Nephron (organoid): ENCODE results near the gene EMCN.
"Not testable (repeated sequence)": the region's sequence is repeated elsewhere in the genome, so short reads cannot be mapped to it uniquely, and the experiment has no call there.

Source experiments
- H3K27ac Mint-ChIP-seq, 3 experiments: 2 replicates each; pipeline ENCODE4 v1.8.0; 2020; ENCODE audit warnings: mixed read lengths in 3 of 3, mild to moderate bottlenecking in 2 of 3, moderate library complexity in 1 of 3
- H3K27me3 Mint-ChIP-seq: 2 replicates; pipeline ENCODE4 v1.8.0; 2021; ENCODE audit warnings: low read depth, mild to moderate bottlenecking, moderate library complexity, mixed read lengths
- H3K36me3 Mint-ChIP-seq: 2 replicates; pipeline ENCODE4 v1.8.0; 2020; ENCODE audit warnings: low read depth, mixed read lengths
- H3K4me1 Mint-ChIP-seq: 2 replicates; pipeline ENCODE4 v1.8.0; 2020; ENCODE audit warnings: mixed read lengths
- H3K4me3 Mint-ChIP-seq, 3 experiments: 2 replicates each; pipeline ENCODE4 v1.8.0; 2020; ENCODE audit warnings: mild to moderate bottlenecking in 3 of 3, mixed read lengths in 3 of 3, moderate library complexity in 2 of 3
- H3K9me3 Mint-ChIP-seq: 2 replicates; pipeline ENCODE4 v1.8.0; 2020; ENCODE audit warnings: mixed read lengths
- TF ChIP-seq, protein P1 (sequence below), 3 experiments: fragments of 200-600 bp; sonication (generic); IDR thresholded peaks; one replicate each; pipeline ENCODE4 v1.5.0; 2021; ENCODE audit warnings: antibody characterized with exemption in 3 of 3; ENCODE audit not compliant: unreplicated experiment in 3 of 3

Gene EMCN

DNA sequence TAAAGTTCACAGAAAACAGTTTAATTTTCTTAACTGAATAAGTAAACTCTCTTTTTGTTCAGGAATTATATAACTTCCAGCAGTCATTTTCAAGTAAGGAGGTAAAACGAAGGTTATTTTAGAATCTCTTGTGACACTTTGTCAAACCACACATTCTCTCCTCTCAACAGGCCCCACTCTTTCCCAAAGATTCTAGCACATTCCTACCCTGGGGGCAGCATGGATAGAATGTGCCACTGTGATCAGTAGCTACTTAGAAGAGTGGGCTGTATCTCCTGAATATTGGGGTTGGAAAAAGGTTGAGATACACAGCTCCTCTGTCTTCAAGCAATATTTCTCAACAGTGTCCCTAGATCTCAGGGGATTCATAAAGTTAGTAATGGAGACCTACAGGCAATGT lies 157.6 kb downstream of the EMCN start:
- H3K4me1 Mint-ChIP-seq = no peaks in the 10 kb centered on the region
- H3K27me3 Mint-ChIP-seq = no peaks in the 10 kb centered on the region
- TF ChIP-seq, protein P1, sequence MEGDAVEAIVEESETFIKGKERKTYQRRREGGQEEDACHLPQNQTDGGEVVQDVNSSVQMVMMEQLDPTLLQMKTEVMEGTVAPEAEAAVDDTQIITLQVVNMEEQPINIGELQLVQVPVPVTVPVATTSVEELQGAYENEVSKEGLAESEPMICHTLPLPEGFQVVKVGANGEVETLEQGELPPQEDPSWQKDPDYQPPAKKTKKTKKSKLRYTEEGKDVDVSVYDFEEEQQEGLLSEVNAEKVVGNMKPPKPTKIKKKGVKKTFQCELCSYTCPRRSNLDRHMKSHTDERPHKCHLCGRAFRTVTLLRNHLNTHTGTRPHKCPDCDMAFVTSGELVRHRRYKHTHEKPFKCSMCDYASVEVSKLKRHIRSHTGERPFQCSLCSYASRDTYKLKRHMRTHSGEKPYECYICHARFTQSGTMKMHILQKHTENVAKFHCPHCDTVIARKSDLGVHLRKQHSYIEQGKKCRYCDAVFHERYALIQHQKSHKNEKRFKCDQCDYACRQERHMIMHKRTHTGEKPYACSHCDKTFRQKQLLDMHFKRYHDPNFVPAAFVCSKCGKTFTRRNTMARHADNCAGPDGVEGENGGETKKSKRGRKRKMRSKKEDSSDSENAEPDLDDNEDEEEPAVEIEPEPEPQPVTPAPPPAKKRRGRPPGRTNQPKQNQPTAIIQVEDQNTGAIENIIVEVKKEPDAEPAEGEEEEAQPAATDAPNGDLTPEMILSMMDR (IDR thresholded peaks at IDR 0.05; ENCODE audit: unreplicated experiment in 3 of 3) = no peak
- no peaks in the 10 kb centered on the region for H3K36me3 Mint-ChIP-seq
- H3K4me3 Mint-ChIP-seq = no peak overlapping the region
- no peak overlapping the region for H3K27ac Mint-ChIP-seq
- peaks cover 16% of the 10 kb centered on the region for H3K9me3 Mint-ChIP-seq

DNA sequence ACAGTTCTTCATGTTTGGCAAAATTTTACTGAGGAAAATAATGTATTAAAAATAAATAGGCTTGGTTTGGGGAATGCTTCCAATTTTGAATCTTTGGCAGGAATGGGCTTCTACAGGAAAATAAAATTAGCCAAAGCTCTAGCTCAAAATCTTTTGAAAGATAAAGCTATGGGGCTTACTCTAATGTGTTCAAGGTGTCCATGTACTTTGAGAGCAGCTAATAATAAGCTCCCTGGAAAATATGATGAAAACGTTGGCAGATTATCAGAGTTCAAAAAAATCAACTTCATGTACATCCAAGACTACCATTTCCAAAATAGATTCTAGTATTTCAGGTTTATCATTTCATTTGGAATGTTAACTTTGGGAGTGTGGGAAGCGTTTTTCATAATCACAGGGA lies 158.4 kb downstream of the EMCN start:
- H3K36me3 Mint-ChIP-seq = no peaks in the 10 kb centered on the region
- peaks cover 16% of the 10 kb centered on the region for H3K9me3 Mint-ChIP-seq

DNA sequence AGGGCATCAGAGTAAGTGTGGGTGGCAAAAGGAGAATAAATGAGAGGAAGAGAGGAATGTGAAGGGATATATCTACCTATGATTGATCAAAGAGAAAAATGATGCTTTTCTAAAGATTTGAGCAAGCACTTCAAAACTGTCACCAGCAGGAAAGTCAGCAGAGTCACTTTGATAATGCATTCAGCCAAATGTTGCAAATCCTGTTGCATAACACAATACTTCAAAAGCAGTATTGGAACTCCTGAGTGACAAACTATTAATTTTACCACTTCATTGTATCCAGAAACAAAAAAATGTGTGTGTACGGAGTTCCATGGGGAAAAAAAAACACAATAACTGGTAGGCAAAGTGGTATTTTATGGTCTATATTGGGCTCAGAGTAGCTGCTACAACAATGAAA lies 160.3 kb downstream of the EMCN start:
- Mint-ChIP-seq H3K4me1 (no peaks in the 10 kb centered on the region), H3K36me3 (no peaks in the 10 kb centered on the region), H3K9me3 (peaks cover 16% of the 10 kb centered on the region), H3K4me3 (no peak overlapping the region), H3K27me3 (no peaks in the 10 kb centered on the region), H3K27ac (no peak overlapping the region)
- TF ChIP-seq, protein P1 (IDR thresholded peaks at IDR 0.05; ENCODE audit: unreplicated experiment in 3 of 3) = no peak

More for the DNA sequence above, 158.4 kb downstream of the EMCN start:
- Mint-ChIP-seq H3K4me1 (no peaks in the 10 kb centered on the region), H3K27me3 (no peaks in the 10 kb centered on the region), H3K4me3 (no peak overlapping the region), H3K27ac (no peak overlapping the region)
- TF ChIP-seq, protein P1 (IDR thresholded peaks at IDR 0.05; ENCODE audit: unreplicated experiment in 3 of 3) = no peak

DNA sequence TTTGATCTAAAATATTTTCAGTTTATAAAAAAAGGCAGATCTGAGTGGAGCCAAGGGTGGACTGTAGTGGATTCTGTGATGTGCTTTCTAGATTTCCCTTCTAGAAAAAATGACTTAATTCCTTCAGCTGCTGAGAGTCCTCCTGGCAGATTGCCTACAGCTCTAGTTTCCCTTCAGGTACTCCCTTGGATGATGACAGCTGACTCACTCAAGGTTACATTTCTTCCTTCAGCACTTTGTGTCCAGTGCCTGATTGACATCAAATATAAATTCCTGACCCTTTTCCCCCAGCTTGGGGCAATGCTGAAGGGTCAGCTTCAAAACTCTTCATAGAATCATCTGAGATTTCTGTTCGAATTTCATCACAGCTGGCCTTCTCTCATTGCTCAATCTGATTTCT lies 161.7 kb downstream of the EMCN start:
- H3K4me3 Mint-ChIP-seq = no peak overlapping the region
- no peaks in the 10 kb centered on the region for H3K27me3 Mint-ChIP-seq
- H3K27ac Mint-ChIP-seq = no peak overlapping the region
- peaks cover 19% of the 10 kb centered on the region for H3K9me3 Mint-ChIP-seq
- TF ChIP-seq, protein P1 (IDR thresholded peaks at IDR 0.05; ENCODE audit: unreplicated experiment in 3 of 3) = no peak
- no peaks in the 10 kb centered on the region for H3K36me3 Mint-ChIP-seq
- H3K4me1 Mint-ChIP-seq = no peaks in the 10 kb centered on the region

DNA sequence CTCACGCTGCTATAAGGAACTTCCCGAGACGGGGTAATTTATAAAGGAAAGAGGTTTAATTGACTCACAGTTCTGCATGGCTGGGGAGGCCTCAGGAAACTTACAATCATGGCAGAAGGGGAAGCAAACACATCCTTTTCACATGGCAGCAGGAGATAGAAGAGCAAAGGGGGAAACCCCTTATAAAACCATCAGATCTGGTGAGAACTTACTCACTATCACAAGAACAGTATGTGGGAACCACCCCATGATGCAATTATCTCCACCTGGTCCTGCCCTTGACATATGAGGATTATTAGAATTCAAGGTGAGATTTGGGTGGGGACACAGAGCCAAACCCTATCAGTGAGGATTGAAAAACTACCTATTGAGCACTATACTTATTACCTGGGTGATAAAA lies 165.5 kb downstream of the EMCN start:
- not testable (repeated sequence) for H3K4me1 Mint-ChIP-seq, H3K27me3 Mint-ChIP-seq, H3K4me3 Mint-ChIP-seq, H3K9me3 Mint-ChIP-seq, H3K27ac Mint-ChIP-seq, H3K36me3 Mint-ChIP-seq

DNA sequence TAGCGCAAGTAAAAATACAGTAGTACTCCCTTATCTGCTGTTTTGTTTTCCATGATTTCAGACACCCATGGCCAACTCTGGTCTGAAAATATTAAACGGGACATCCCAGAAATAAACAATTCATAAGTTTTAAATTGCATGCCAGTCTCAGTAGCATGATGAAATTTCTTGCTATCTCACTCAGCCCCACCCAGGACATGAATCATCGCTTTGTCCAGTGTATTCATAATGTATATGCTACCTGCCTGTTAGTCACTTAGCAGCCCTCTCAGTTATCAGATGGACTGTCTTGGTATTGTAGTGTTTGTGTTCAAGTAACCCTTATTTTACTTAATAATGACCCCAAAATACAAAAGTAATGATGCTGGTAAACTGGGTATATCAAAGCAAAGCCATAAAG lies 169.3 kb downstream of the EMCN start:
- Mint-ChIP-seq H3K27me3 (no peaks in the 10 kb centered on the region), H3K36me3 (no peaks in the 10 kb centered on the region), H3K27ac (no peak overlapping the region), H3K9me3 (peaks cover 5% of the 10 kb centered on the region), H3K4me1 (no peaks in the 10 kb centered on the region), H3K4me3 (no peak overlapping the region)
- TF ChIP-seq, protein P1 (IDR thresholded peaks at IDR 0.05; ENCODE audit: unreplicated experiment in 3 of 3) = no peak
